ENCODE results near the gene PCYT1B. TPM values are rescaled to one million over a fixed set of nuclear protein-coding genes. Genes with fewer than 3 reads are reported as not detected.

The PCYT1B gene
- total RNA-seq, 2 donors from 2014 or later, result 11.3 to 16.0 TPM

DNA sequence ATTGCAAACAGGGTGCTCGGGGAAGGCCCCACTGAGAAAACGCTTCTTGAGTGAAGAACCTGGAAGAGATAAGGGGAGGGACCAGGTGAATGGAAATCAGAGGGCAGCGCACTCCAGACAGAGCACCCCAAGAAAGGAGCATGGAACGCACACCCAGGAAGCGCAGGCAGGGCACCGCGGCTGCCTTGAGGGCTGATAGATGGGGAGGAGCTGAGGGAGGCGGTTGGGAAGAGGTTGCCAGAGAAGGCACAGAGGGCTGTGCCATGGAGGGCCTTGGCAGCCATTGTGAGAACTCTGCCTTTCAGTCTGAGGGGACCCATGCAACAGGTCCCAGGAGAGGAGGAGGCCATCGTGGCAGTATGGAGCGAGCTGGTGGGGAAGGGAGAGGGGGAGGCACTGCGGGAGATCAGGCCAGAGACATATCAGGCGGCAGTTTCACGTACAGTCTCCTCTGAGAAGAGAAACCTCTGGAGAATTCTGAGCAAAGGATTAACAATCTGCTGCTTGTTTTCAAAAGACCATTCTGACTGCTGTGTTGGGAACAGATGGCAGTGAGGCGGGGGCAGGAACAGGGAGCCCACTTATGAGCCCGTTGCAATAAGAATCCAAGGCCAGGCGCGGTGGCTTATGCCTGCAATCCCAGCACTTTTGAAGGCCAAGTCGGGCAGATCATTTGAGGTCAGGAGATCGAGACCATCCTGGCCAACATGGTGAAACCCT is 83.7 kb downstream of the PCYT1B start:
- Histone ChIP-seq H3K27me3 (ENCODE audit: control insufficient read depth, insufficient read depth, low read length, poor library complexity, severe bottlenecking) (no peaks in the 10 kb centered on the region), H3K4me1 (ENCODE audit: control insufficient read depth, insufficient read depth, low read length) (no peaks in the 10 kb centered on the region), H3K27ac (ENCODE audit: low read depth, low read length) (no peak overlapping the region), H3K4me3 (ENCODE audit: low read length) (no peak overlapping the region), H3K9me3 (ENCODE audit: control insufficient read depth, low read length) (no peaks in the 10 kb centered on the region), H3K36me3 (ENCODE audit: control insufficient read depth, insufficient read depth, low read length) (no peaks in the 10 kb centered on the region), H3K9ac (ENCODE audit: extremely low read depth, low read length, poor library complexity, severe bottlenecking) (no peak overlapping the region)
- H3K27ac Mint-ChIP-seq, result no peak overlapping the region
- H3K4me1 Mint-ChIP-seq, result no peaks in the 10 kb centered on the region
- WGBS, 2 experiments (ENCODE audit: insufficient coverage in 1 of 2, insufficient read length in 1 of 2), result 95 to 97% methylated on average over 6 to 19 of the region's 19 CpGs
- no peaks in the 10 kb centered on the region for H3K27me3 Mint-ChIP-seq (ENCODE audit: insufficient read depth)
- H3K4me3 Mint-ChIP-seq, result no peak overlapping the region
- no peaks in the 10 kb centered on the region for H3K9me3 Mint-ChIP-seq
- peaks cover 3% of the 10 kb centered on the region for H3K36me3 Mint-ChIP-seq (ENCODE audit: low read depth)
- TF ChIP-seq, protein P1, sequence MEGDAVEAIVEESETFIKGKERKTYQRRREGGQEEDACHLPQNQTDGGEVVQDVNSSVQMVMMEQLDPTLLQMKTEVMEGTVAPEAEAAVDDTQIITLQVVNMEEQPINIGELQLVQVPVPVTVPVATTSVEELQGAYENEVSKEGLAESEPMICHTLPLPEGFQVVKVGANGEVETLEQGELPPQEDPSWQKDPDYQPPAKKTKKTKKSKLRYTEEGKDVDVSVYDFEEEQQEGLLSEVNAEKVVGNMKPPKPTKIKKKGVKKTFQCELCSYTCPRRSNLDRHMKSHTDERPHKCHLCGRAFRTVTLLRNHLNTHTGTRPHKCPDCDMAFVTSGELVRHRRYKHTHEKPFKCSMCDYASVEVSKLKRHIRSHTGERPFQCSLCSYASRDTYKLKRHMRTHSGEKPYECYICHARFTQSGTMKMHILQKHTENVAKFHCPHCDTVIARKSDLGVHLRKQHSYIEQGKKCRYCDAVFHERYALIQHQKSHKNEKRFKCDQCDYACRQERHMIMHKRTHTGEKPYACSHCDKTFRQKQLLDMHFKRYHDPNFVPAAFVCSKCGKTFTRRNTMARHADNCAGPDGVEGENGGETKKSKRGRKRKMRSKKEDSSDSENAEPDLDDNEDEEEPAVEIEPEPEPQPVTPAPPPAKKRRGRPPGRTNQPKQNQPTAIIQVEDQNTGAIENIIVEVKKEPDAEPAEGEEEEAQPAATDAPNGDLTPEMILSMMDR (conservative IDR thresholded peaks at IDR 0.05), result no peak
- no peak for DNase-seq

DNA sequence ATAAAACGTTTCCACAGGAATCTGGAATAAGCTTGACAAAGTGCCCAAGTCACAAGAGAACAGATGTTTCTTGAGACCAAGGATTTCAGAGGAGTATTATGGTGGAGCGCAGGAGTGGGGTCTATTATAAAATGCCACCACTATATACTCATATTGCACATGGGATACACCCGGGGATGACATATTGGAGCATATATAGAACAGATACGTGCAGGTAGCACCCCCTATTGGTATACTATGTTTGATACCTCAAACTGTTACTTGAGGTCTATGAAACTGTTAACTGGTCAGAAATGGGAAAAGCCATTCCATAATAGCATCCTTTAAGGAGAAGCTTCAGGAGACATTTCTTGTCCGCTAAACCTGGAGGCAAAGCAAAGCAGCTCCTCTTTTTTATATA is 86.0 kb downstream of the PCYT1B start:
- Mint-ChIP-seq H3K36me3 (ENCODE audit: low read depth) (peaks cover 3% of the 10 kb centered on the region), H3K27ac (no peak overlapping the region), H3K4me1 (no peaks in the 10 kb centered on the region), H3K4me3 (no peak overlapping the region), H3K9me3 (no peaks in the 10 kb centered on the region), H3K27me3 (ENCODE audit: insufficient read depth) (no peaks in the 10 kb centered on the region)
- Histone ChIP-seq H3K27me3 (ENCODE audit: control insufficient read depth, insufficient read depth, low read length, poor library complexity, severe bottlenecking) (no peaks in the 10 kb centered on the region), H3K36me3 (ENCODE audit: control insufficient read depth, insufficient read depth, low read length) (no peaks in the 10 kb centered on the region), H3K27ac (ENCODE audit: low read depth, low read length) (no peak overlapping the region), H3K4me3 (ENCODE audit: low read length) (no peak overlapping the region), H3K9ac (ENCODE audit: extremely low read depth, low read length, poor library complexity, severe bottlenecking) (no peak overlapping the region), H3K9me3 (ENCODE audit: control insufficient read depth, low read length) (no peaks in the 10 kb centered on the region), H3K4me1 (ENCODE audit: control insufficient read depth, insufficient read depth, low read length) (no peaks in the 10 kb centered on the region)
- TF ChIP-seq, protein P1 (conservative IDR thresholded peaks at IDR 0.05), result peak; percentile 72
- DNase-seq, result no peak
- 83 to 95% methylated on average over 1 to 3 of the region's 5 CpGs for WGBS, 2 experiments (ENCODE audit: insufficient coverage in 1 of 2, insufficient read length in 1 of 2)

DNA sequence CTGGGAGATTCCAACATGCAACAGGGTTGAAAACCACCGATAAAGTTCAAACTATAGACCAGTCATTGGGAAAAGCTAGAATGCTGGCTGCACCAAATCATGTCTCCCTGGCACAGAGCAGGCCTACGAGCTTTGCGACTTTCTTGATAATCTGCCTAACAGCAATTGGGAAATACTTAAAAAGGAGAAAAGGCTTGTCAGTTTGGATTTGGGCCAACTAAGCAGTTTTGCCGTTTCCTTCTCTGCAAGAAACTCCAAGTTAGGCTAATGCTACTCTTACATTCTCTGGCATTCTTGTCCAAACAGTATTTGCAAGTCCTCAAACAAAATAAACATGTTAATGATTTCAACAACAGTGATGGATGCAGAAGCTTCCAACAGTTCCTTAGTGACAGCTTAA is 94.1 kb downstream of the PCYT1B start:
- TF ChIP-seq, protein P1 (conservative IDR thresholded peaks at IDR 0.05), result no peak
- no peaks in the 10 kb centered on the region for H3K27me3 ChIP-seq (ENCODE audit: control insufficient read depth, insufficient read depth, low read length, poor library complexity, severe bottlenecking)
- no peaks in the 10 kb centered on the region for H3K4me1 ChIP-seq (ENCODE audit: control insufficient read depth, insufficient read depth, low read length)
- Mint-ChIP-seq H3K4me1 (peaks cover 2% of the 10 kb centered on the region), H3K36me3 (ENCODE audit: low read depth) (no peaks in the 10 kb centered on the region), H3K4me3 (no peak overlapping the region), H3K27me3 (ENCODE audit: insufficient read depth) (no peaks in the 10 kb centered on the region), H3K27ac (no peak overlapping the region), H3K9me3 (no peaks in the 10 kb centered on the region)
- H3K36me3 ChIP-seq (ENCODE audit: control insufficient read depth, insufficient read depth, low read length), result no peaks in the 10 kb centered on the region
- no peaks in the 10 kb centered on the region for H3K9me3 ChIP-seq (ENCODE audit: control insufficient read depth, low read length)
- no peak overlapping the region for H3K4me3 ChIP-seq (ENCODE audit: low read length)
- H3K27ac ChIP-seq (ENCODE audit: low read depth, low read length), result no peak overlapping the region
- DNase-seq, result no peak
- H3K9ac ChIP-seq (ENCODE audit: extremely low read depth, low read length, poor library complexity, severe bottlenecking), result no peak overlapping the region
- WGBS, 2 experiments (ENCODE audit: insufficient coverage in 1 of 2, insufficient read length in 1 of 2), result 75 to 98% methylated on average over 2 to 4 of the region's 4 CpGs

Measured in endodermal cell (in vitro differentiated cells).